Lower leg skin (tissue), 3 donors: ENCODE measurements around the gene TBC1D23.

ENCODE experiments used
- POLR2A ChIP-seq, 2 donors: fragments of 450-650 bp; IDR thresholded peaks; one replicate each; pipeline ENCODE4 v1.6.1; 2016 to 2017; ENCODE audit warnings: antibody characterized with exemption in 2 of 2, mild to moderate bottlenecking in 1 of 2, moderate library complexity in 1 of 2
- TF ChIP-seq, protein P1 (sequence below), 3 donors: fragments of 450-650 bp; IDR thresholded peaks; one replicate each; pipeline ENCODE4 v1.5.1; 2016; ENCODE audit warnings: antibody characterized with exemption in 3 of 3, mild to moderate bottlenecking in 3 of 3, moderate library complexity in 2 of 3

DNA sequence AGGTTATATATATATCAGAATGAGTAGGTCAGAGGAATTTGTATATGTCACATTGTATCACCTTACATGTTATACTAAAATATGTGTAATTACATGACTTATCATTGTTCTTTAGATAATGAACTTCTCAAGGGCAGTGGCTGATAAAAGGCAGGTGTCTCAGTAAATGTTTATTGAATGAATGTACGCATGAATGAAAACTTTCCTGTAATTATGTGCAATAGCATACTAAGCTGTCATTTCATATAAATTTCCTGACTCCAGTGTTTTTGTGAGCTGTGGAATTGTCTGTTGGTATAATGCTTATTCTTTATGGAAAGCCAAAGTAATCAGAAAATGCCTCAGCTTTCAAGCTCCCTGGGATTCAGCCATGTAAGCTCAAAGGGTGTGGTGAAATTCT is 4.2 kb downstream of the TBC1D23 start:
- TF ChIP-seq, protein P1, sequence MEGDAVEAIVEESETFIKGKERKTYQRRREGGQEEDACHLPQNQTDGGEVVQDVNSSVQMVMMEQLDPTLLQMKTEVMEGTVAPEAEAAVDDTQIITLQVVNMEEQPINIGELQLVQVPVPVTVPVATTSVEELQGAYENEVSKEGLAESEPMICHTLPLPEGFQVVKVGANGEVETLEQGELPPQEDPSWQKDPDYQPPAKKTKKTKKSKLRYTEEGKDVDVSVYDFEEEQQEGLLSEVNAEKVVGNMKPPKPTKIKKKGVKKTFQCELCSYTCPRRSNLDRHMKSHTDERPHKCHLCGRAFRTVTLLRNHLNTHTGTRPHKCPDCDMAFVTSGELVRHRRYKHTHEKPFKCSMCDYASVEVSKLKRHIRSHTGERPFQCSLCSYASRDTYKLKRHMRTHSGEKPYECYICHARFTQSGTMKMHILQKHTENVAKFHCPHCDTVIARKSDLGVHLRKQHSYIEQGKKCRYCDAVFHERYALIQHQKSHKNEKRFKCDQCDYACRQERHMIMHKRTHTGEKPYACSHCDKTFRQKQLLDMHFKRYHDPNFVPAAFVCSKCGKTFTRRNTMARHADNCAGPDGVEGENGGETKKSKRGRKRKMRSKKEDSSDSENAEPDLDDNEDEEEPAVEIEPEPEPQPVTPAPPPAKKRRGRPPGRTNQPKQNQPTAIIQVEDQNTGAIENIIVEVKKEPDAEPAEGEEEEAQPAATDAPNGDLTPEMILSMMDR (IDR thresholded peaks at IDR 0.05) = no peak
- no peak for TF ChIP-seq POLR2A (IDR thresholded peaks at IDR 0.05)
